Ishikawa (cell line): ENCODE data around the gene PDIA3.

Experiments
- CEBPB ChIP-seq: IDR thresholded peaks from 2 replicates; pipeline ENCODE4 v1.6.1; 2012
- CREB1 ChIP-seq: IDR thresholded peaks from 2 replicates; pipeline ENCODE4 v1.6.1; 2012; ENCODE audit warnings: low read depth
- EP300 ChIP-seq: IDR thresholded peaks from 2 replicates; pipeline ENCODE4 v1.6.1; 2012; ENCODE audit warnings: borderline replicate concordance
- FOXM1 ChIP-seq: IDR thresholded peaks from 2 replicates; pipeline ENCODE4 v1.6.1; 2012; ENCODE audit warnings: low read depth, borderline replicate concordance
- NFIC ChIP-seq: IDR thresholded peaks from 2 replicates; pipeline ENCODE4 v1.6.1; 2012
- RAD21 ChIP-seq: IDR thresholded peaks from 2 replicates; pipeline ENCODE4 v1.6.1; 2012; ENCODE audit warnings: low read depth
- TF ChIP-seq, protein P1 (sequence below): IDR thresholded peaks from 2 replicates; pipeline ENCODE4 v1.6.1; 2012

DNA sequence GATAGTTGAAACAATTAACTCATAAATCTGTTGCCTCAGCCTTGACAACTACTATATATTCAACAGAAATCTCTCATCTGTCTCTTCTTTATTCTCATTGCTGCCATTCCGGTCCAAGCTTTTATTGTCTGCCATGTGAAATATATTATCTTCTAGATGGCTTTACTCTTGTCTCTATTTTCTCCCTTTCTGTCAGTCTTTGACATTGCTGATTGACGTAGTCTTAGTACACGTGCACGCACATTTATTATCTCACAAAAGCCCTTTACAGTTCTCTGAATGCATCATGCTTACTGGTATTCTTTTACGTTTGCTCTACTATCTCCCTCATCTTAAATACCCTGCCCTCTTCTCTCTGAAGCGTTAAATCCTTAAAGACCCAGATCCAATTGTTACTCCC lies 5.6 kb downstream of the PDIA3 start:
- TF ChIP-seq NFIC (no peak), CREB1 (no peak), CEBPB (no peak), RAD21 (no peak), EP300 (no peak), FOXM1 (no peak)
- TF ChIP-seq, protein P1, sequence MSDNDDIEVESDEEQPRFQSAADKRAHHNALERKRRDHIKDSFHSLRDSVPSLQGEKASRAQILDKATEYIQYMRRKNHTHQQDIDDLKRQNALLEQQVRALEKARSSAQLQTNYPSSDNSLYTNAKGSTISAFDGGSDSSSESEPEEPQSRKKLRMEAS = no peak
